Upper lobe of left lung (tissue), 6 donors: ENCODE measurements around the gene CPNE7. TPM values are rescaled to one million over a fixed set of nuclear protein-coding genes. Genes with fewer than 3 reads are reported as not detected.

ENCODE experiments used
- ATAC-seq, 2 donors: fragments of 200-7000 bp; cut with Tn5 transposase; one replicate each; pipeline ENCODE4 v1.9.1; 2022; ENCODE audit warnings: mild to moderate bottlenecking in 2 of 2, moderate library complexity in 2 of 2; ENCODE audit not compliant: low FRiP score in 2 of 2
- DNase-seq, 2 donors: peaks; one replicate each; pipeline ENCODE4 v3.0.0-alpha.2; 2019 to 2020
- H3K27ac ChIP-seq, 4 donors: fragments of 200-600 bp; sonication (generic); one replicate each; pipeline ENCODE4 v1.5.1; 2016 to 2019
- H3K27me3 ChIP-seq, 4 donors: fragments of 200-600 bp; sonication (generic); one replicate each; pipeline ENCODE4 v1.5.1; 2017 to 2019
- H3K36me3 ChIP-seq, 4 donors: fragments of 200-600 bp; sonication (generic); one replicate each; pipeline ENCODE4 v1.5.1; 2016 to 2019
- H3K4me1 ChIP-seq, 4 donors: fragments of 200-600 bp; sonication (generic); one replicate each; pipeline ENCODE4 v1.5.1; 2018 to 2019
- H3K4me3 ChIP-seq, 4 donors: fragments of 200-600 bp; sonication (generic); one replicate each; pipeline ENCODE4 v1.5.1; 2017 to 2019; ENCODE audit warnings: mild to moderate bottlenecking in 2 of 4, moderate library complexity in 1 of 4
- H3K9me3 ChIP-seq, 4 donors: fragments of 200-600 bp; sonication (generic); one replicate each; pipeline ENCODE4 v1.5.1; 2018 to 2019
- EP300 ChIP-seq, 4 donors: sonication (generic); formaldehyde crosslinking; IDR thresholded peaks; one replicate each; pipeline ENCODE4 v1.5.1; 2017; ENCODE audit warnings: antibody characterized with exemption in 4 of 4, control low read depth in 2 of 4
- POLR2A ChIP-seq, 4 donors: fragments of 450-650 bp; IDR thresholded peaks; one replicate each; pipeline ENCODE4 v1.5.1; 2016 to 2017; ENCODE audit warnings: antibody characterized with exemption in 4 of 4, mild to moderate bottlenecking in 2 of 4
- POLR2AphosphoS5 ChIP-seq, 2 donors: sonication (generic); formaldehyde crosslinking; IDR thresholded peaks; one replicate each; pipeline ENCODE4 v1.5.1; 2017; ENCODE audit warnings: antibody characterized with exemption in 2 of 2
- WGBS, 2 donors: methylation state at CpG; one replicate each; pipeline ENCODE4 v1.1.5; 2017 to 2018; 5-methylcytosine and 5-hydroxymethylcytosine counted together
- total RNA-seq, 6 donors: library from RNA; depleted of rRNA in 4 of 6; stranded (reverse); fragments of >200 nt in 4 of 6; gene quantifications; one replicate each; pipeline versions ENCODE4 v1.1.0 to v1.2.1, GENCODE V29; 2016 to 2021
- TF ChIP-seq, protein P1 (sequence below), 6 experiments: fragments of 450-650 bp in 4 of 6; fragments of 200-600 bp in 2 of 6; sonication (generic) in 2 of 6; IDR thresholded peaks; one replicate each; pipeline ENCODE4 v1.5.1; 2016 to 2019; ENCODE audit warnings: antibody characterized with exemption in 6 of 6
- donor health status: DM: no; HTN: no; CAD: no; lungs with moderate emphysema.
- donor health status: DM: no; HTN: yes; CAD: no; lungs with severe emphysema.

CPNE7 gene
- total RNA-seq, 6 donors from 2014 or later: 1.4 to 14.7 (median 3.6) TPM; not detected in 2

- peaks cover 0 to 14% (median 11%) of the 10 kb centered on the region in 4 donors for H3K4me1 ChIP-seq
- H3K36me3 ChIP-seq: no peaks in the 10 kb centered on the region
- ATAC-seq: peak in 1 of 2 donors; percentile 17
- no peak for DNase-seq
- H3K27me3 ChIP-seq: no peaks in the 10 kb centered on the region
- no peaks in the 10 kb centered on the region for H3K9me3 ChIP-seq
- WGBS, 2 donors: 47 to 77% methylated on average over 4 of the region's 5 CpGs
- TF ChIP-seq POLR2A (IDR thresholded peaks at IDR 0.05): no peak
- no peak for TF ChIP-seq EP300 (IDR thresholded peaks at IDR 0.05)
- no peak for TF ChIP-seq POLR2AphosphoS5 (IDR thresholded peaks at IDR 0.05)
- TF ChIP-seq, protein P1, sequence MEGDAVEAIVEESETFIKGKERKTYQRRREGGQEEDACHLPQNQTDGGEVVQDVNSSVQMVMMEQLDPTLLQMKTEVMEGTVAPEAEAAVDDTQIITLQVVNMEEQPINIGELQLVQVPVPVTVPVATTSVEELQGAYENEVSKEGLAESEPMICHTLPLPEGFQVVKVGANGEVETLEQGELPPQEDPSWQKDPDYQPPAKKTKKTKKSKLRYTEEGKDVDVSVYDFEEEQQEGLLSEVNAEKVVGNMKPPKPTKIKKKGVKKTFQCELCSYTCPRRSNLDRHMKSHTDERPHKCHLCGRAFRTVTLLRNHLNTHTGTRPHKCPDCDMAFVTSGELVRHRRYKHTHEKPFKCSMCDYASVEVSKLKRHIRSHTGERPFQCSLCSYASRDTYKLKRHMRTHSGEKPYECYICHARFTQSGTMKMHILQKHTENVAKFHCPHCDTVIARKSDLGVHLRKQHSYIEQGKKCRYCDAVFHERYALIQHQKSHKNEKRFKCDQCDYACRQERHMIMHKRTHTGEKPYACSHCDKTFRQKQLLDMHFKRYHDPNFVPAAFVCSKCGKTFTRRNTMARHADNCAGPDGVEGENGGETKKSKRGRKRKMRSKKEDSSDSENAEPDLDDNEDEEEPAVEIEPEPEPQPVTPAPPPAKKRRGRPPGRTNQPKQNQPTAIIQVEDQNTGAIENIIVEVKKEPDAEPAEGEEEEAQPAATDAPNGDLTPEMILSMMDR (IDR thresholded peaks at IDR 0.05): no peak
- no peak overlapping the region for H3K27ac ChIP-seq
- no peak overlapping the region for H3K4me3 ChIP-seq
Measured at GRCh38 chr16:89602952-89603590, 27.5 kb downstream of the CPNE7 start.

DNA sequence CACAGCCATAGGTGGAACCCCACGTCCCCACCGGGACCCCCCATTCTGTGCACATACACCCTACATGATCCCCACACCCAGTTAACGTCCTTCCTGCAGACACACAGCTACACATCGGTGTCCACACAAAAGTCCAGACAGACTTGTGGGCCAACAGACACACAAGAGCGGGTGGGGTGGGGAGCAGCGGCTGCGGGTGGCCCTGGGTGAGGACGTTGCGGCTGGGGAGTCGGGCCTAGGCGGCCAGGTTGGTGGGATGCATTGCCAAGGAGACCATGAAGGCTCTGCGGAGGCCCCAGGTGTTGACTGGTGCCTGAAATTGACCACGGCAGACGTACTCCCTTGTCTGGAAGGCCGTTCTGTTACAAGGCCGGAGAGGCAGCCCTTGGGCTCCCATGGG, 29.2 kb downstream of the CPNE7 start:
- no peak for ATAC-seq
- Histone ChIP-seq H3K4me3 (no peak overlapping the region), H3K36me3 (no peaks in the 10 kb centered on the region), H3K27ac (no peak overlapping the region), H3K4me1 (peaks cover 0 to 14% (median 11%) of the 10 kb centered on the region in 4 donors), H3K9me3 (no peaks in the 10 kb centered on the region), H3K27me3 (no peaks in the 10 kb centered on the region)
- peak in 1 of 2 donors; percentile 70 for DNase-seq
- 85 to 88% methylated on average over 7 to 16 of the region's 16 CpGs for WGBS, 2 donors
- TF ChIP-seq, protein P1 (IDR thresholded peaks at IDR 0.05): no peak
- no peak for TF ChIP-seq EP300 (IDR thresholded peaks at IDR 0.05)
- no peak for TF ChIP-seq POLR2AphosphoS5 (IDR thresholded peaks at IDR 0.05)
- TF ChIP-seq POLR2A (IDR thresholded peaks at IDR 0.05): no peak

- Histone ChIP-seq H3K27me3 (no peaks in the 10 kb centered on the region), H3K27ac (no peak overlapping the region), H3K36me3 (no peaks in the 10 kb centered on the region), H3K9me3 (no peaks in the 10 kb centered on the region), H3K4me1 (peaks cover 0 to 14% (median 11%) of the 10 kb centered on the region in 4 donors), H3K4me3 (no peak overlapping the region)
- WGBS, 2 donors: 93% methylated on average over 31 of the region's 34 CpGs; no CpG with 5 or more reads in 1 of the 2 donors
- no peak for TF ChIP-seq EP300 (IDR thresholded peaks at IDR 0.05)
- TF ChIP-seq, protein P1 (IDR thresholded peaks at IDR 0.05): no peak
- no peak for TF ChIP-seq POLR2AphosphoS5 (IDR thresholded peaks at IDR 0.05)
- TF ChIP-seq POLR2A (IDR thresholded peaks at IDR 0.05): no peak
- DNase-seq (peak in 1 of 2 donors; percentile 64), ATAC-seq (no peak)
Measured at GRCh38 chr16:89605186-89605970, 29.8 kb downstream of the CPNE7 start.

GRCh38 chr16:89606006-89606405, 30.4 kb downstream of the CPNE7 start:
- WGBS, 2 donors: 91 to 92% methylated on average over 8 to 9 of the region's 9 CpGs
- ATAC-seq: no peak
- Histone ChIP-seq H3K4me1 (peaks cover 0 to 14% (median 11%) of the 10 kb centered on the region in 4 donors), H3K9me3 (no peaks in the 10 kb centered on the region), H3K4me3 (no peak overlapping the region), H3K27me3 (no peaks in the 10 kb centered on the region), H3K36me3 (no peaks in the 10 kb centered on the region), H3K27ac (no peak overlapping the region)
- DNase-seq: no peak
- TF ChIP-seq, protein P1 (IDR thresholded peaks at IDR 0.05): no peak
- TF ChIP-seq EP300 (IDR thresholded peaks at IDR 0.05) (no peak), POLR2A (IDR thresholded peaks at IDR 0.05) (no peak), POLR2AphosphoS5 (IDR thresholded peaks at IDR 0.05) (no peak)
